K562 treated with DMSO at 1 percent for 4 hours (cell line): ENCODE measurements around the gene CPT1C. TPM values are rescaled to one million over a fixed set of nuclear protein-coding genes. Genes with fewer than 3 reads are reported as not detected.

Source experiments
- total RNA-seq: library from RNA; unstranded; fragments of 300-600 nt; gene quantifications from 2 replicates; pipeline ENCODE4 v1.2.3, GENCODE V29; 2022; ENCODE audit not compliant: insufficient read depth

CPT1C gene
- 2.4 and 5.5 TPM in 2 replicates for total RNA-seq

DNA sequence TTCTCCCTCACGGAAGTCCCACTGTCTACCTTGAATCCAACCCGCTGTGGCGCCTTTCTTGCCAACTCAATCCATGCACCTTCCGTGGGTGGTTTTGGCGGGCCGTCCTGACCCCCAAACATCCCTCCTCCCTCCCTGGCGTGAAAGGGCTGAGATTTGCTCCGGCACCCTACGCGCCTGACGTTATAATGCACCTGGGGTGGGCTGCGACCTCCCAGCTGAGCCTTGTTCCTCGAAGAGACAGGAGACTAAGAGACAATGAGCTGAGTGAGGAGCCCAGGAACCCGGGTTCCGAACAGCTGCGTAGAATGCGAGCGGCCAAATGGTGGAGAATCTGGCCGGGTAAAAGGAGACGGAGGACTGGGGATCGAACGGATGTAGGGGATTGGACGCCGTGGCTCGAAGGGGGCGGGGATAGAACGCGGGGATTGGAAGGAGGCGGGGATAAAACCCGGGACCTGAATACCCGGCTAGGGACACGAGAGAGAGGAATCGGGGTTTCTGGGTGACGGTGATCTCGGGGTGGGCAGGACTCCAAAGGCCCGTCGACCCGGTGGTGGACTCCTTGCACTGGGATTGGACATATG lies at the start of gene CPT1C:
Gene CPT1C, plus strand, starts transcription at position 461 of the 587 bp plus-strand sequence. CDS start 1,137 bp downstream, outside the sequence.

GRCh38 chr19:49641688-49642491 lies 49.0 kb upstream of the CPT1C start, which contains the start of gene SCAF1:
Gene SCAF1 (plus strand): TSS chr19:49642209. CDS start chr19:49645027, 2,818 bp downstream.

DNA sequence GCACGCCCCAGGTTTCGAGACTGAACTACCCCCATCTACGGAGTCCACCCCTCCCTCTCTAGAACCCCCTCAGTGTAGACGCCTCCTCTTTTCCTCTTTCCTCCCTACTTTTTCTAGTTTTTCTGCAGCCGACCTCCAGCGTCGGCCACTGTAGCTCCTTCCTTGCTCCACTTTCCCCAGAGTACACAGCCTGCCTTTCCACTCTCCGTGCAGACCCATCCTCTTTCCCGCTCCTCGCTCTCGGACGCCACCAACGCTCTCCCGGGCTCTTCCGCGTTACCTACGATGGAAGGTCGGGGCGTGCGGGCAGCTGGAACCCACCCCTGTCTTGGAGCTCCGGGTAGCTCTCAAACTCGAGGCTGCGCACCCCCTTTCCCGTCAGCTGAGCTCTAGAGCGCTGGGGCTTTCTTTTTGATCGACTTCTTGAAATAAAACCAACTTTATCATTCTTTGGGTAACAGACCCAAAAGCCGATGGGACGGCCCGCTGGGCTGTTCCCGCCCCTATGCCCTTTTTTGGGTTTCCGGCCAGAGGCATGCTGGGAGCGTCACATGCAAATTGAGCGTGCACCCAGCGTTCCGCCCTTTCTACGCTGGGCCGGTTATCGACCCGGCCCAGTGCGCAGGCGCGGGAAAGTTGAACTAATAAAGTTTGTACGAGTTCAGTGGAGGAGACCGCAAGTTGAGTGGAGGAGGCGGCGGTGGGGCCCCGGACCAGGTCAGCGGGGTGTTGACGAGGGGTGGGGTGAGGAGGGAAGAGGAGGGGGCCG lies 25.4 kb upstream of the CPT1C start, which contains the start of the genes BCL2L12 and IRF3:
Gene BCL2L12, plus strand, starts transcription at position 583 of the 769 bp plus-strand sequence. CDS start 760 bp downstream, outside the sequence.
Gene IRF3, minus strand, starts transcription at position 507 of the 769 bp plus-strand sequence. CDS start 1,019 bp downstream, outside the sequence.

DNA sequence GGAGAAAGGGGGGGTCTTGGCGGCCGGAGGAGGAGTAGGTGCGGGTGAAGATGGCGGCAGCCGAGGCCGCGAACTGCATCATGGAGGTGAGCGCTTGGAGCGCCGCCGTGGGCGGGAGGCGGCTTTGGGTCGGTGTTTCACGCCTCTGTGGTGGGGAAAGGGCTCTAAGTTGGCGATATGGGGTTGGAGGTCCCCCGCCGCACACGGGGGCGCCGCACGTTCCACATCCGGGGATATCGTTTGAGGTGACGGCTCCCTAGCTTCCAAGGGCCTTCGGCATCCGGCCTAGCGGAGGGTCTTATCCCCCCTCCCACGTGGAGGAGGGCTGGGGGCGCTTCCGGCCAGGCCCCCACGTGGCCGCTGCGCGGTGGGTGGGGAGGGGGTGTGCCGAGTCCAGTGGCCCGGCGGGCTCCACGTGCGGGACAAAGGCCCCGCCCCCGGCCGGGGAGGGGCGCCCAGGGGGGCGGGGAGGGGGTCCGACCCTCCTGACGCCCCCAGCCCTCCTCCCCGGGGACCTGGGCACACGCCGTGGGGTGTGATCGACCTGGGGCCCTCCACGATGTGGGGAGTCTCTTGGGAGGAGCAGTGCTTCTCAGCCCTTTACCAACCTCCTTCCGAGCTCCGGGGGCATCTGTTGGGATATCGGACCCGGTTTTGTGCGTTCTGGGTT lies 13.6 kb upstream of the CPT1C start, which contains the start of gene PRMT1:
Gene PRMT1, plus strand, starts transcription at position 41 of the 670 bp plus-strand sequence. Its CDS starts 10 bp downstream, at position 51.

DNA sequence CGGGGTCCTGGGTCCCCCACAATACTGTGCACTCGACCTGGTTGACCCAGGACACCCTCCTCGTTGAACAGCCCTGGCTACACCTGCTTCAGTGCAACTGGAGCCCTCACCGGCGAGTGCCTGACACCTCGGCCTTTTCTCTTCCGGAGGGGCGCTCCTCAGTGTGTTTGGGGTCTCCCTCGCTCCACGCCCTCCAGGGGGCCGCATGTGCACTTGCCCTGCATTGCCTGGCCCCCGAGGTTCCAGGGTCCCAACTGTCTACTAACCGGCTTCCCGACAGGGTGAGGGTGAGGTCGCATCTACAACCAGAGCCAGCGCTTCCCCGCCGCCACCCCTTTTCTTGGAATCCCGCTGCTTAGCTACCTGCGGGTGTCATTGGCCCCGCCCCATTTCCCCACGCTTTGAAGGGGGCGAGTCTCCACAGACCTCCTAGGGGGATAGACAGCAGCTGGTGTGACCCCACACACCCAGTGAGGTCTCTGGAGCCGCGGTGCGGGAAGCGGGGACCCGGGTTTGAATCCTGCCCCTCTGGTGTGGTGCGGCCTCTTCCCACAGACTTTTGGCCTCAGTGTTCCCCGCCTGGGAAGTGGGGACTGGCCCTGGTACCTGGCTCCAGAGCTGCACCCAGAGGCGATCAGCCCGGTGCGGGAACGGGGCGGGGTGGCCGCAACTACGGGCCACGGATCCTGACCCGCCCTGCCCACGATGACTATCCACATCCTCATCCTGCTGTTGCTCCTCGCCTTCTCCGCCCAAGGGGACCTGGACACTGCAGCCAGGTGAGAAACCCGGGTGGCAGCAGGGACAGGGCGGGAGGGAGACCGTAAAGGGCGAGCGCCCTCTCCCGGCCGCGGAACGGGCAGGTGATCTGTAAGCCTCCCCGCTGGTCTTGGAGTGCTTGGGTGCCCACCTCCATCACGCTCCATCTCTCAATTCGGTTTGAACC lies 1.5 kb upstream of the CPT1C start, which contains the start of gene ADM5:
Gene ADM5, plus strand, starts transcription at position 462 of the 946 bp plus-strand sequence. Its CDS starts 244 bp downstream, at position 706.

DNA sequence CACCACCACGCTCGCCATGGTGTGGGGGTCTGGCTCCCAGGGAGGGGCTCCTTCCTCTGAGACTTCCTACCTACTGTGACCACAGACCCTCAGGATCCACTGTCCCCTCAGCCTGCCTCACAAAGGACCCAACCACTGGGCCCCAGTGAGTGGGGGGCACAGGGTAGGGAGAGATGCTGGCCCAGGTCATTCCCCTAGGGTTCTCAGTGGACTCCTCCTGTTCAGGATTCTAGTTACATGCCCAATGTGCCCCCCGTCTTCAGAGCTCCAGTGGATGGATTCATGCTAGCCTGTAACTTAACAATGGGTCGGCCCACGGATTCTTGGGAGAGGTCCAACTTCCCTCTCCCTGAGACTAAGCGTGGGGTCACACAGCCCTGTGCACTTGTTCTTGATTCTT lies 72.3 kb downstream of the CPT1C start, which contains the start of gene TSKS:
Gene TSKS, minus strand, starts transcription at position 77 of the 400 bp plus-strand sequence. Its CDS starts 59 bp downstream, at position 18.

Other genes with a start within 250 kb of the CPT1C start
- 9.3 and 13.4 TPM in 2 replicates for gene SLC17A7, start 249.6 kb upstream of the CPT1C start, total RNA-seq
- gene PIH1D1, start 239.3 kb upstream of the CPT1C start, total RNA-seq: 160 and 172 TPM in 2 replicates
- 25.7 and 31.3 TPM in 2 replicates for gene ALDH16A1, start 237.9 kb upstream of the CPT1C start, total RNA-seq
- 6.9 and 9.0 TPM in 2 replicates for gene FLT3LG, start 216.9 kb upstream of the CPT1C start, total RNA-seq
- 9,551 and 10,252 TPM in 2 replicates for gene RPL13A, start 203.5 kb upstream of the CPT1C start, total RNA-seq
- 7,062 and 7,239 TPM in 2 replicates for gene RPS11, start 194.7 kb upstream of the CPT1C start, total RNA-seq
- 9.0 and 11.5 TPM in 2 replicates for gene FCGRT, start 178.5 kb upstream of the CPT1C start, total RNA-seq
- 6.0 and 10.4 TPM in 2 replicates for gene RCN3, start 163.1 kb upstream of the CPT1C start, total RNA-seq
- gene NOSIP, start 110.6 kb upstream of the CPT1C start, total RNA-seq: 307 and 345 TPM in 2 replicates
- 0.84 TPM in 1 of 2 replicates, not detected in the other for gene PRRG2, start 109.8 kb upstream of the CPT1C start, total RNA-seq
- 9.5 and 10.7 TPM in 2 replicates for gene PRR12, start 99.9 kb upstream of the CPT1C start, total RNA-seq
- gene RRAS, start 51.0 kb upstream of the CPT1C start, total RNA-seq: 12.7 and 23.1 TPM in 2 replicates
- 40.7 and 59.9 TPM in 2 replicates for gene SCAF1, start 48.9 kb upstream of the CPT1C start, total RNA-seq
- gene IRF3, start 25.3 kb upstream of the CPT1C start, total RNA-seq: 84.6 and 91.3 TPM in 2 replicates
- gene BCL2L12, start 25.2 kb upstream of the CPT1C start, total RNA-seq: 215 and 249 TPM in 2 replicates
- 202 and 231 TPM in 2 replicates for gene PRMT1, start 13.8 kb upstream of the CPT1C start, total RNA-seq
- 9.8 and 16.9 TPM in 2 replicates for gene ADM5, start 1.5 kb upstream of the CPT1C start, total RNA-seq
- 0.90 and 5.6 TPM in 2 replicates for gene TSKS, start 72.2 kb downstream of the CPT1C start, total RNA-seq
- 115 and 120 TPM in 2 replicates for gene AP2A1, start 75.9 kb downstream of the CPT1C start, total RNA-seq
- gene FUZ, start 122.2 kb downstream of the CPT1C start, total RNA-seq: 6.1 and 8.6 TPM in 2 replicates
- gene MED25, start 127.2 kb downstream of the CPT1C start, total RNA-seq: 69.4 and 83.8 TPM in 2 replicates
- 179 and 225 TPM in 2 replicates for gene PTOV1, start 160.0 kb downstream of the CPT1C start, total RNA-seq
- 40.0 and 53.0 TPM in 2 replicates for gene PNKP, start 176.5 kb downstream of the CPT1C start, total RNA-seq
- 57.2 and 59.0 TPM in 2 replicates for gene AKT1S1, start 186.2 kb downstream of the CPT1C start, total RNA-seq
- 12.7 and 15.4 TPM in 2 replicates for gene TBC1D17, start 186.6 kb downstream of the CPT1C start, total RNA-seq
- 0.91 and 2.2 TPM in 2 replicates for gene IL4I1, start 205.8 kb downstream of the CPT1C start, total RNA-seq
- gene ATF5, start 238.1 kb downstream of the CPT1C start, total RNA-seq: 761 and 891 TPM in 2 replicates
- gene NUP62, start 238.4 kb downstream of the CPT1C start, total RNA-seq: 53.4 and 64.9 TPM in 2 replicates